ENCODE measurements around the gene SAV1.
"Not testable (repeated sequence)": the region's sequence is repeated elsewhere in the genome, so short reads cannot be mapped to it uniquely, and the experiment has no call there.

Gene SAV1

DNA sequence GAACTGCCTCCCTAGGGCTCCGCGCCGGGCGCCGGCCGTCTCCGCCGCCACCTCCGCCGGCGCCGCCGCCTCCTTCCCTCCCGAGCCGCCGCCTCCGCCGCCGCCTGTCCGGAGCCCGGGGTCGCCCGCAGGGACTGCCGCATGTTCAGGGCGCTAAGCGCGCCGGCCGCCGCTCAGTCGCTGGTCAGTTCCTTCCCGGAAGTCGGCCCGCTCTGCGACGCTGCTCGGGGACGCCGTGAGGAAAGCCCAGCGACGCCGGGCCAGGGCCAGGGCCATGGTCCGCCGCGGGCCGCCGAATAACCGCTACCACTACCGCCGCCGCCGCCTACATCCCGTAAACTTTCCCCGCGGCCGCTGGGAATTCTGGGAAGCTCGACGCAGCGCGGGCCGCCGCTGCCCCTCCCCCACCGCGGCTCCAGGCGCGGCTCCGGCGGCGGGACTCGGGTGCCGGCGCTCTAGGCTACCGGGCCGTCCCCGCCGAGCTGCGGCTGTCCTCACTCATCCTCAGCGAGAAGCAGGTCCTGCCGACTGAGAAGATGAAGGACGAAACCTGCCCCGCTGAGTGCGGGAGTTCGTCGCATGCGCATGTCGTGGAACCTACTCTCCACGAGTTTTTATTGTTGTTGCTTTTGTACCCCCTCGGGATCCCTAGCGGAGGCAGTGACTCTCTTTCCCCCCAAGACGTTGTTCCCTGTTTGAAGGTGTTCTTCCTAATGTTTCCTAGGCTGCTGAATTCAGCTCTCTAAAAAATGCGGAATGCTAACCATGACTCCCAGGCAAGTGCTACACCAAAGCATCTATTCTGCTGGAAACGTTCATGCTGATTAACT lies at the start of gene SAV1:
SAV1 (minus strand) TSS at position 311 of the 830 bp plus-strand sequence. CDS start 339 bp downstream, outside the sequence.
- DNase-seq: peak; percentile 23

GRCh38 chr14:50717811-50718210 lies 49.7 kb upstream of the SAV1 start:
- no peak for DNase-seq

DNA sequence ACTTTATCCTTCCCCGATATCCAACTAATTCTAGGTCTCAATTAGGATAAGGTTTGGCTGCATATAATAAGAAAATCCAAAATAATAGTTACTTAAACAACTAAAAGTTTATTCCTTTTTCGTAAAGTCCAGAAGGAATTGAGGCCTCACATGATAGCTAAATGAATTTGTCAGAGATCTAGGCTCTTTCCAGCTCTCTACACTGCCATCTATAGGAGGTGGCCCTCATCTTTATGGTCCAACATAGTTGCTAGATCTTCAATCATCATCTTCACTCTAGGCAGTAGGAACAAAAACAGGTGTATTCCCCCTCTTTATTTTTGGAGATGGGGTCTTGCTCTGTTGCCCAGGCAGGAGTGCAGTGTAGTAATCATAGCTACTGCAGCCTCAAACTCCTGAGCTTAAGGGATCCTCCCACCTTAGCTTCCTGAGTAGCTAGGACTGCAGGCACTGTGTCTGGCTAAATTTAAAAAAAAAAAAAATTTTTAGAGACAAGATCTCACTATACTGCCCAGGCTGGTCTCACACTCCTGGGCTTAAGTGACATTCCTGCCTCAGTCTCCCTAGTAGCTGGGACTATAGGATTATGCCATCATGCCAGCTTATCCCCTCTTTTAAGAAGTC lies 46.5 kb upstream of the SAV1 start:
- no peak for DNase-seq

DNA sequence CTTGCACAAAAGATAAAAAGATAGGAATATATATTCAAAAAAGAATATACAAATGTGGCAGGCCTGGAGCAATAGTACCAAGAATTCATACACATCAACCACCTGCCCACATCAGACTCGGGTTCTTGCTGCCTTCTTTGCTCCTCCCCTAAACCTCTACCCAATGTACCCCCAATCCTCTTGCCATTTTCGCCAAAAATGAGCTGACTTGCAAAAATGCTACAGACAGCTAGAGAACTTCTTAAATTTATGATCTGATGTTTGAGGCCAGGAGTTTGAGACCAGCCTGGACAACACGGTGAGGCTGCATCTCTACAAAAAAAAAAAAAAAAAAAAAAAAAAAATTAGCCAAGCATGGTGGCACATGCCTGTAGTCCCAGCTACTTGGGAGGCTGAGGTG lies 42.9 kb upstream of the SAV1 start:
- no peak for DNase-seq

GRCh38 chr14:50705026-50705593 lies 37.0 kb upstream of the SAV1 start:
- DNase-seq: no peak

- no peak for DNase-seq
Measured at GRCh38 chr14:50704454-50705010, 36.4 kb upstream of the SAV1 start.

DNA sequence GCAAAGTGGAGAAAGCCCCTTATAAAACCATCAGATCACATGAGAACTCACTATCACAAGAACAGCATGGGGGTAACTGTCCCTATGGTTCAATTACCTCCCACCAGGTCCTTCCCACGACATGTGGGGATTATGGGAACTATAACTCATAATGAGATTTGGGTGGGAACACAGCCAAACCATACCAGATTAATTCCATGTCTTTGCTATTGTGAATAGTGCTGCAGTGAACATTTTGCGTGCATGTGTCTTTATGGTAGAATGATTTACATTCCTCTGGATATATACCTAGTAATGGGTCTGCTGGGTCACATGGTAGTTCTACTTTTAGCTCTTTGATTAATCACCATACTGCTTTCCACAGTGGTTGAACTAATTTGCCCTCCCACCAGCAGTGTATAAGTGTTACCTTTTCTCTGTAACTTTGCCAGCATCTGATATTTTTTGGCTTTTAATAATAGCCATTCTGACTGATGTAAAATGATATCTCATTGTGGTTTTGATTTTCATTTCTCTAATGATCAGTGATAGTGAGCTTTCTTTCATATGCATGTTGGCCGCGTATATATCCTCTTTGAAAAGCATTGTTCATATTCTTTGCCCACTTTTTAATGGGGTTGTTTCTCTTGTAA lies 29.7 kb upstream of the SAV1 start:
- DNase-seq: no peak

GRCh38 chr14:50694260-50694659 lies 26.2 kb upstream of the SAV1 start:
- not testable (repeated sequence) for DNase-seq

- no peak for DNase-seq
Measured at GRCh38 chr14:50688875-50689274, 20.8 kb upstream of the SAV1 start.

- DNase-seq: no peak
Measured at GRCh38 chr14:50679674-50680073, 11.6 kb upstream of the SAV1 start.

GRCh38 chr14:50678163-50678562 lies 10.1 kb upstream of the SAV1 start:
- DNase-seq: no peak

- DNase-seq: no peak
Measured at GRCh38 chr14:50677527-50678063, 9.5 kb upstream of the SAV1 start.

GRCh38 chr14:50676814-50677516 lies 8.9 kb upstream of the SAV1 start:
- DNase-seq: no peak

DNA sequence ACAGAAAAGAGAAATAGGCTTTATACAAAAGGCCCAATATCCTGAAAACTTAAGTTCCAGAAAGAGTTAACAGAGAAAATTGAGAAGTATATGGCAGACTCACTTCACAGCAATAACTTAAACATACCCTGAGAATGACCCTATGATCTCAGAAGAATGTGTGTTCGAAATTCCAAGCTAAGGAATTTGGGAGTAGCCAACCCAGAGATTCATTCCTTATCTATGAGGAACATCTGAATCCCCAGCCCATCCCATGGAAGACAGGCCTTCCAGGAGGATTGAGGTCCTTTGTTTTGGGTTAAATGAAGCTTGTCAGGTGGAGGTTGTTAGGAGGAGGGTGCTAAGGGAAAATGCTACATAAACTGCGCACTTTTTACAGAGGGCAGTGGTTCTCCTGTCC lies 7.5 kb upstream of the SAV1 start:
- DNase-seq: no peak

DNA sequence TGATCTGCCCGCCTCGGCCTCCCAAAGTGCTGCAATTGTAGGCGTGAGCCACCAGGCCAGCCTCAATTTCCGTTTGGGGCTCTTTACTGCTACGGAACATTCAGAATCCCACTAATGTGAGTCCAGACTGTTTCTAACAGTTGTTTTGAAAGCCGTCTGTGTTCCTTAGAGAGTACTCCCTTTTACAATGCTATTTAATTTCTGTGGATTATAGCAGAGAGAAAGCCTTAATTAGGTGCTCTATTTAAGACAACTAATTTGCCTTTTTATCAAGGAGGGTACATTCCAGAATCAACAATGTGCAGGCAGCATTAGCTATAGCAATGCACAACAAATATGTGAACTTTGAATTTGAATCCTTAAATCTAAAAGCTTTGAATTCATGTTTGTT lies 2.8 kb upstream of the SAV1 start:
- DNase-seq: no peak

DNA sequence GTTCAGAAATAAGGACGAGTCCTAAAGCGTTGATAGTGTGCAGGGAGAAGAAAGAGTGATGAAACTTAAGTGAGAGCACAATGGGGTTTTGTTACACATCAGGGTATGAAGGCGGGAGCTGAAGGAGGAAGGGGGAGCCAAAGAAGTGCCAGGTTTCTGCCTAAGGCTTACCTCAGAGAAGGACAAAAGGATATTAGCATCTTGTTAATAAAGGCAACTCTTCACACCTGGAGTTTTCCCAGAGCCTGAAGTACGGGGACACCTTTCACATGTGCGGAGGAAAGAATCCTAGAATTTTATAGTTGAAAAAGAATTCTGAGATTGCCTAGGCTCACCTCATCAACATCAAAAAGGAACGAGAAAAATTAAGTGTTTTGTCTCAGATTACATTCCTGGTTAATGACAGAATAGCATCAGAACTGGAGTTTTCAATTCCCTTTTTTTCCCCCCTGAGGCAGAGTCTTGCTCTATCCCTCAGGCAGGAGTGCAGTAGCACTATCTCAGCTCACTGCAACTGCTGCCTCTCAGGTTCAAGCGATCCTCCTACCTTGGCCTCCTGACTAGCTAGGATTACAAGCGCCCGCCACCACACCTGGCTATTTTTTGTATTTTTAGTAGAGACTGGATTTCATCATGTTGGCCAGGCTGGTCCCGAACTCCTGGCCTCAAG lies 2.2 kb upstream of the SAV1 start:
- no peak for DNase-seq

GRCh38 chr14:50669441-50669986 lies 1.4 kb upstream of the SAV1 start:
- no peak for DNase-seq

- no peak for DNase-seq
Measured at GRCh38 chr14:50668826-50669143, 679 bp upstream of the SAV1 start.

- DNase-seq: no peak
Measured at GRCh38 chr14:50667684-50667995, 466 bp downstream of the SAV1 start.

GRCh38 chr14:50666772-50667683 lies 1.1 kb downstream of the SAV1 start:
- no peak for DNase-seq

DNA sequence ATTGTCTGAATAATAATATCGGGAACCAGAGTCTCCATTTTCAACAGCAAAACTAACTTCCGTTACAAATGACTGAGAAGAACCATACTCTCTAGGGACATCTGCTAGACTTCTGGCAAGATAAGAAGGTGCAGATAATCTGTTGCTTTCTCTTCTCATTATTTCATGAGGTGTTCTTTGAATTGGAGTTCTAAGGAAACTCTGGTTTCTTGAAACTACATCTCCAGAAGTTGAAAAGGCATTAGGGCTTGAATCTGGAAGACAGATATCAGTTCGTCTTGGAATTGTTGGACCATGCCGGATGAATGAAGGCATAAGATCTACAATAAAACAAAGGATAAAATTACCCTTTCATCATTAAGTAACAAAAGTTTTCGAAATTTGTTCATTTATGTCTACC lies 2.8 kb downstream of the SAV1 start:
- not testable (repeated sequence) for DNase-seq

Data from NCI-H187 treated with DMSO at 0.1 percent for 48 hours (cell line).